NCI-H2107 treated with DMSO at 0.1 percent for 48 hours (cell line): Measurements from ENCODE around the gene GPR21.

Source experiments
- DNase-seq: peaks from one replicate; lab custom pipeline; 2025; ENCODE audit not compliant: unreplicated experiment; lab: John Stamatoyannopoulos, UW

Gene GPR21, protein sequence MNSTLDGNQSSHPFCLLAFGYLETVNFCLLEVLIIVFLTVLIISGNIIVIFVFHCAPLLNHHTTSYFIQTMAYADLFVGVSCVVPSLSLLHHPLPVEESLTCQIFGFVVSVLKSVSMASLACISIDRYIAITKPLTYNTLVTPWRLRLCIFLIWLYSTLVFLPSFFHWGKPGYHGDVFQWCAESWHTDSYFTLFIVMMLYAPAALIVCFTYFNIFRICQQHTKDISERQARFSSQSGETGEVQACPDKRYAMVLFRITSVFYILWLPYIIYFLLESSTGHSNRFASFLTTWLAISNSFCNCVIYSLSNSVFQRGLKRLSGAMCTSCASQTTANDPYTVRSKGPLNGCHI

DNA sequence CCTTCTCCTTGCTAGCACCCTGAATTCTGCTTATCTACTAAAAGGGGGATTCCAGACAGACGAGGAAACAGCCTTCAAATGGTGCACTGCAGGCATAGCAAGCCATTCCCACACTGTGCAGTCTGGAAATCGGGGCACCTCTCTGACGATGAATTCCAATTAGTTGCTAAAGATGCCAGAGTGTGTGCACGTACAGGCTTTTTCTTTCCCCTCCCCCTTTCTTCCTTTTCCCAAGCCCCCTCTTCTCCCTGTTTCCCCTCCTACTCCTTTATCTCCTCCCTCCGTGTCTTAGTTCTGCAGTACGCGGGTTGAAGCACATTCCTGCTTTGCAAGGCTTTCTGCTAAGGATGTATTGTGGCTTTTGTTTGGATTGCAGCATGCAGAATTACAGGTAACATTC lies at the start of gene GPR21:
GPR21 (plus strand) TSS at position 316 of the 400 bp plus-strand sequence. CDS start 900 bp downstream, outside the sequence.
- no peak for DNase-seq

DNA sequence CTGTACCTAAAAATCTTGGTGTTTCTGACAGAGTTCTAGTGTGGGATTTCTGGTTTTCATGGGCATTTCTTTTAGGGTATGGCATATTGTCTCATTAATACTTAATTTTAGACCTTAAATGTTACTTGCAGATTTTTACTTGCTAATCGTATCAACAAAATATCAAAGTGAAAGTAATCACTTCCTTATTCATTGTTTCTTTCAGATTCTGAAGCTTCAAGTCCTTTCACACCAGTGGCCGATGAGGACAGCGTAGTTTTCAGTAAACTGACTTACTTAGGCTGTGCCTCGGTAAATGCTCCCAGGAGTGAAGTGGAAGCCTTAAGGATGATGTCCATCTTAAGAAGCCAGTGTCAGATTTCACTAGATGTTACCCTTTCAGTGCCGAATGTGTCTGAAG lies 47.5 kb upstream of the GPR21 start:
- DNase-seq: no peak

DNA sequence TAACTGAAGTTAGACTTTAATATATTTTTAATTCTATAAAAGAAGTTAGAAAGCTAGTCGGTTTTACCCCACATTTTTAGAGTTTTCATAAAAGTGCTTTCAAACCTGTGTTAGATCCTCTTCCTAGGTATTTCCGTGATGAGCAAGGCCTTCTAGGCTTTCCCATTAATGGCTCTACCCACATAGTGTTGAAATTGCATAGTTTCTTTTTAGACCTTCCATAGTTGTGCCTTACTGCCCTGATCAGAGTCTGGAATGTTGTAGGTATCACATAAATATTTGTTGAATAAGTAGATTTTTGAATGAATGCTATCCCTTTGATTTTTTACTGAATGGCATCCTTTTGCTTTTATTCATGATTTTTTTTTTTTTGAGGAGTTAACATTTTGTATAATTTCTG lies 45.3 kb upstream of the GPR21 start:
- DNase-seq: no peak

DNA sequence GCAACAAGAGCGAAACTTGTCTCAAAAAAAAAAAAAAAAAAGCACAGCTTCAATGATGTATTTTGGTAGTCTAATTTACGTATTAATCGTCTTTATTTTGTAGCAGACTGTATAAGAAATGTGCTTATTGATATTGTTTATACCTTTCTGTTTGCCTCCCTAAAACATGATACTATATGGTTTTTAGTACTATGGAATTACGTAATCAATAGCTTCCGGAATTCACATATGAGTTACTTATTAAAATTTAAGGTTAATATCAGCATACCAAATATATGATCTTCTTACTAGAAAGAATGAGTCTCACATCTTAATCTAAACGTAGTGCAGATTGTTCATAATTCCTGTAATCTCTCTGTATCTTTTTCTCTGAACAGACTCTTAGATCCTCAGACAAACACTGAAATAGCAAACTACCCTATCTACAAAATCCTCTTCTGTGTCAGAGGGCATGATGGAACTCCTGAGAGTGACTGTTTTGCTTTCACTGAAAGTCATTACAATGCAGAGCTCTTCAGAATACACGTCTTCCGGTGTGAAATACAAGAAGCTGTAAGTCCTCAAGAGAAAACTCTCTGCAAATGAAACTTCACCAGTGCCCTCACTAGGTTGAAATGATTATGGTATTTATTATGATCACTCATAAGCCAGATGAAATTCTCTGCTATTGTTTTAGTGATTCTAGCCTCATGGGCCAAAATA lies 44.4 kb upstream of the GPR21 start:
- DNase-seq: no peak

DNA sequence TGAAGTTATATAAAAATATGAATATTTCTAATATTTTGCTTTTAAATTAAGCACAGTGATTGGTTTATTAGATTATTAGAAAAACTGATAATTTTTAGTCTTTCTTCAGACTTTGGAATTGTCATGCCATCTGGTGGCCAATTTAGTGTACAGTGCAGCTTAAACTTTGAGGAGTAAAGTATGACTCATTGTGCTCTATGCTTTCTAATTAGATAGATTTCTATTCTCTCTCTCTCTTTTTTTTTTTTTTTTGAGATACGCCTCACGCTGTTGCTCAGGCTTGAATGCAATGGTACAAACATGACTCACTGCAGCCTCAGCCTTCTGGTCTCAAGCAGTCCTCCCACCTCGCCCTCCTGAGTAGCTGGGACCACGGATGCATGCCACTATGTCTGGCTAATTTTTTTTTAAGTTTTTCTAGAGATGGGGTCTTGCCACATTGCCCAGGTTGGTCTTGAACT lies 42.1 kb upstream of the GPR21 start:
- DNase-seq: no peak

DNA sequence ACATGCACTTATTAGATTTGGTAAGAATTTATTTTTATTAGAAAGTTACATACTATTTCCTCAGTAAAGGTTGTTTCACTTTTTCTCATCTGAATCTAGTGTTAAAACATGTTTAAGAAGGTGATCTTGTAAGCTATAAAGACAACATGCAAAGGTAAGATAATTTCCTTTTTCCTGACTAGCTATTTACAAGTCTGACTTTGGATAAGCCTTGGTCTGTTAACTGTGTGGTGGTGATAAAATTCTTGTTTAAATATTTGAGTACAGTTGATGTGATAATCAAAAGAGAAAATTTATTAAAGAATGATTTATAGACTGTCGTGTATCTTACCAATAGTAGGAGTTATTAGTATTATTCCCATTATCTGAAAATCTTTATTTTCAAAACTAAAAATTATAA lies 36.9 kb upstream of the GPR21 start:
- no peak for DNase-seq

DNA sequence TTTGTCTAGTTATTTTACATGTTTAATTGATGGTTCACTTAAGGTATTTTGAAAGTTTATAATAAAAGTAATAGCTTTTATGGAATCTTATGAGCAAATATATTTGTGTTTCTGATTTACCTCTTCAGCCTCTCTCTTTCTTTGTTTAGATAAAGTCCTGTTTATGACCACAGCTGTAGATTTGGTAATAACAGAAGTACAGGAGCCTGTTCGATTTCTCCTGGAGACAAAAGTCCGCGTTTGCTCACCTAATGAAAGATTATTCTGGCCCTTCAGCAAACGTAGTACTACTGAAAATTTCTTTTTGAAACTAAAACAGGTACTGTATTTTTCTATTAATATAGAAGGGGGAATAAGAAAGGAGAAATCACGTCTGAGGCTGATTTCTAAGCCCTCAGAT lies 35.0 kb upstream of the GPR21 start:
- DNase-seq: no peak

DNA sequence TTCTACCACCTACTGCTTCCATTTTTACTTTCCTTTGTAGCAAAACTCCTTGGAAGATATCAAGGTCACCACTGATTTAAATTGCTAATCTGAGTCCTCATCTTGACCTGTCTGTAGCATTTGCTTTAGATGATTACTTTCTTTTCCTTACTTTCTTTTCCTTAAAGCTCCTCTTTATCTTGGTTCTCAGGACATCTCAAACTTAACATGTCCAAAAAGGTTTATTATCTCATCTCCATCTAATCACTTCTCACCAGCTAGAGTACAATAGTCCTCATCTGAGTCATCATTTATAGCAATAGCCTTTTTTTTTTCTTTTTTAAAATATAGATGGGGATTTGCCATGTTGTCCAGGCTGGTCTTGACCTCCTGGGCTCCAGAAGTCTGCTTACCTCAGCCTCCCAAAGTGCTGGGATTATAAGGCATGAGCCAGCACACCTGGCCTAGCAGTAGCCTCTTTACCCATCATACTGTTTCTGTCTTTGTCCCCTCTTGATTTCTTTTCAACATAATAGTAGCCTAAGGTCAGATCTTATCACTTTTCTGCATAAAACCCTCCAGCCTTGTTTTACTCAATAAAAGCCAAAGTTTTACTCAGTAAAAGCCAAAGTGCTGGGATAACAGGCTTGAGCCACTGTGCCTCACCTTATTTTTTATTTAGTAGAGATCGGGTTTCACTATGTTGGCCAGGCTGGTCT lies 32.9 kb upstream of the GPR21 start:
- DNase-seq: no peak

DNA sequence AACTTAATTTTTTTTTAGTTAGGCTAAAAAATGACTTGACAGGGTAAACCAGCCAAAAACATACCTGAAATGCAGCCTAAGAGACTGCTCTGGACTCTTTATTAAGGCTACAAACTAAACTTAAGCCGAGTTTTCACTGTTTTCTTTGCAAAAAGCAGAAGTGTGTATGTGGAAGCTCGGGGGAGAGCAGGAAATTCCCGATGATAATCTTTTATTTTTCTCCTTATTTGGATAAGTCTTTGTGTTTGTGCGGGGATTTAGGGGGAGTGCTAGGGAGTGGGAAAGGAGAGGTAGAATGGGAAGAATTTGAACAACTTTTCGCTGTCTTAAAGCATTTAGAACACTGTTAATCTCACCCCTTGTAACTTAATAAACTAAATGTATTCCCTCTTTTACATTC lies 30.7 kb upstream of the GPR21 start:
- DNase-seq: no peak

DNA sequence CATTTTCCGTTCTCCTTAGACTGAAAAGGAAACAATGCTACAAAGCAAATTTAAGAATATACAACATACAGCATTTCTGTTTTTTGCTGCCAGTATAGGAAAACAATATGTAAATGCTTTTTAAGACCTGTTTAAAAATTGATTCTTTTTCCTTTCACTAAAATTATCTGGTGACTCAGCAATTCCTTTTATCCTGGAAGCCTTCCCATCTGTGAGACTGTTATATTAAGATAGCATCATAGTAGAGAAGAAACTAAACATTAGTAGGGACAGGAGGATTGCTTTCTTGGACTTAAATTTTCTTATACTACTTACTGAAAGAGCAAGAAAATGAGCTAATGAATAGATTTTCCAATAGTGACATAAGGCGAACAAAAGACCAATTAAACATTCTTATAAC lies 30.0 kb upstream of the GPR21 start:
- DNase-seq: no peak

DNA sequence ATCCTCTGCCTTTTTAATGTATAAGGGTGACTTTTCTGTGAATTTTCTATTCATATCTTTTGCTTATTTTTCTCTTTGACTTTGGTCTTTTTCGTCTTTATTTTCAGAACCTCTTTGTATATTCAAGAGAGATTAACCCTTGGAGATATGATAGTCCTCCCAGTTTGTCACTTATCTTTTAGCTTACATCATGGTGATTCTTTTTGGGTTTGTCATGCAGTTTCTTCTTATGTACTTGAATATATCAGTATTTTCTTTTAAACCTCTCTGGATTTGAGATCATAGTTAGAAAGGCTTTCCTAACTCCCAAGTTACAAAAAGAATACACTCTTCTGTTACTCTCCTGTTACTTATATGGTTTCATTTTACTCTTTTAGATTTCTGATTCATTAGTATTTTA lies 27.5 kb upstream of the GPR21 start:
- no peak for DNase-seq

DNA sequence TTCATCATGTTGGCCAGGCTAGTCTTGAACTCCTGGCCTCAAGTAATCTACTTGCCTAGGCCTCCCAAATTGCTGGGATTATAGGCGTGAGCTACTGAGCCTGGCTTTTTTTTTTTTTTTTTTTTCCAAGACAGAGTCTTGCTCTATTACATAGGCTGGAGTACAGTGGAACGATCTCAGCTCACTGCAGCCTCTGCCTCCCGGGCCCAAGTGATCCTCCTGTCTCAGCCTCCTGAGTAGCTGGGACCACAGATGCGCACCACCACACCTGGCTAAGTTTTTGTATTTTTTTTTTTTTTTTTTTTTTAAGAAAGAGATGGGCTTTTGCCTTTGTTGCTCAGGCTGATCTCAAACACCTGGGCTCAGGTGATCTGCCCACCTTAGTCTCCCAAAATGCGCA lies 26.2 kb upstream of the GPR21 start:
- DNase-seq: no peak

DNA sequence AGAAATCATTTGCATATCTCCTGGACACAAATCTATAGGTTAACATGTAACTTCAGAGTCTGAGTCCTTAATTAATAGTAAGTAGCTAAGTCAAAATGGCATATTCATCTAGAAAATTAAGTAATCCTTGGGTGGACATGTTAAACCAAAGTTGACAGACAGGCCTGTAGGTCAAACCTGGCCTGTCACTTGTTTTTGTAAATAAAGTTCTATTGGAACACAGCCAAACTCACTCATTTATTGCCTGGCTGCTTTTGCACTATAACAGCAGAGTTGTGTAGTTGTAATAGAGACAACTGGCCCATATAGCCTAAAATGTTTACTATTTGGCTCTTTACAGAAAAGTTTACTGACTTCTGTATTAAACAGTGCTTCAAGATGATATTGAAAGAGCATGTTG lies 24.6 kb upstream of the GPR21 start:
- no peak for DNase-seq

DNA sequence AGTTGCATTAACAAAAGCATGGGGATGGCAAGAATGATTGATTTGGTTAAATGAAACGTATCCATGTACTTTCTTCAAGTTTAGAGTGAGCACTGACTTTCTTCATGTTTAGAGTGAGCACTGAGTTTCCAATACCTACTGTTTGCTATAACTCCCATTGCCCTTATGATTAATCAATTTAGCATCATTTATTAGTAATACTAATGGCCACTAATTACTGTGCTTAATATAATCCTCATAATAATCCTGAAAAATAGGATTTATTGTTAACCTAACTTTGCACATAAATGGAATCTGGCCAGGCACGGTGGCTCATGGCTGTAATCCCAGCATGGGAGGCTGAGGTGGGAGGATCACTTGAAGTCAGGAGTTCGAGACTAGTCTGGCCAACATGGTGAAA lies 22.1 kb upstream of the GPR21 start:
- no peak for DNase-seq

DNA sequence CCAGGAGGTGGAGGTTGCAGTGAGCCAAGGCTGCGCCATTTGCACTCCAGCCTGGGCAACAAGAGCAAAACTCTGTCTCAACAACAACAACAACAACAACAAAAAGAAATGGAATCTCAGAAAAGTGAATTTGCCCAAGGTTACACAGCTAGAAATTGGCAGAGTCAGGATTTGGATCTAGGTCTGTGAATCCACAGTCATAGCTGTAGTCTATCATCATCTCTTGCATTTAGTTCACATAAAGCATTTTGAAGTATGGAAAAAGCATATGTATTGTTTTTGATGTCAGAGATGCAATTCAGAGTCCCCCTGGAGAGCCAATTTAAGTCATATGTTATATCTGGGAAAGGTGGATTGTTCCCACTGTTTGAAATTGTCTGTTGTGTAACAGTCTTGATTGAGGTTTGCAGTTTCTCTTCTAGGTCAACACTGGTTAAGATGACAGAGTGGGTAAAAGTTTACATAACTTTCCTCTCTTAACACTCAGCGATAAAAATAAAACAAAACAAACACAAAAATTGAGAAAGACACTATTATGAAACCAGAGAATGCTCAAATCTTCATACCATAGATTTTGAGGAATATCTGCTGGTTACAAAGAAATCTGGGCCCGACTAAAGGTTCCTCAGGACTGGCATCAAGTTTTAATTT lies 21.5 kb upstream of the GPR21 start:
- no peak for DNase-seq

DNA sequence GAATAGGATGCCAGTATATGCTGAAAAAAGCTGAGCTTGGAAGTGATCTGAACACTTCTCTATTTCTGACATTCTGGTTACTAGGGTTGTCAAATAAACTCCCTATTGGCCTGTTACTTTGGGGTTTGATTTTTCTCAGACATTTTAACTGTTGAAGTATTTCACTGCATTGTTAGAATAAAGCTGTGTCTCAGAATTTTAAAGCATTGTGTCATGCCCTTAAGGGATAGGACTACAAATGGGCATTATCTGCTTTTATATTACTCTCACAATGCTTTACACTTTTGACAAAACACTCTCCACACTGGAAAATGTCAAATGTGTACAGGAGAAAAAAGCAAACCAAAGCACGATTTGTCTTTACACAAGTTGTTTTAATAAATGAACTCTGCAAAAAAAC lies 16.8 kb upstream of the GPR21 start:
- no peak for DNase-seq

DNA sequence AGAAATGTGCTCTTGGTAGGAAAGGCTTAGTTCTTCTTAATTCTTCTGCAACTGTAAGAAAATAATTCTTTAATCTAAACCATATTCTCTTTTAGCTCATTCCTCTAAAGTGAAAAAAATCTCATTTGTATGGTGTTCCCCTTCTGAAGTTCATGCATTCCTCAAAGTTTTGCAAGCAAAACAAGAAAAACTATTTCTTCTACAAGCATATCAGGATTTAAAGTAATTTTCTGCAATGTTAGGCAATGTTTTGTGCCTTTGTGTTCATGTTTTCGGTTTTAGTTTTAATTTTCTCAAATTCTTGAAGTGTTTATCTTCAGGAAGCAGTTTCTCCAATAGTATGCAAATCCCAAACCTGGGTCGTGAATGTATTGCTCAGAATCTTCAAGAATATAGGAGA lies 12.7 kb upstream of the GPR21 start:
- no peak for DNase-seq

DNA sequence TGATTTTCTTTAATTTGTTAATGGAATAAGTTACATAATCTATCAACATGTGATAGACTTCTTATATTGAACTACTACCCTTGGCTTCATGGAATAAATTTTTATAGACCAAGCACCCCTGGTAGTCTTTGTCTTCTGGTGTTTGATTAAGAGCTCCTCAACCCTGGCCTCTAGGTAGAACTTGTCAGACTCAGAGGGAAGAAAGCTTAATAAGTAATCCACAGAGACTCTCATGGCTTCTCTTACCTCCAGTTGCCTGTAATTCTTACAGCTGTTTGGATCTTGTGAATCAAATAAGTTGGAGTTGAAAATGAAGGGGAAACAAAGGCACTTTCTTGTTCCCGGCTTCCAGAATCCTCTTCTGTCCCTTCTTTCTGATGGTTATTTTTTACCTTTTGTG lies 7.0 kb upstream of the GPR21 start:
- DNase-seq: no peak

DNA sequence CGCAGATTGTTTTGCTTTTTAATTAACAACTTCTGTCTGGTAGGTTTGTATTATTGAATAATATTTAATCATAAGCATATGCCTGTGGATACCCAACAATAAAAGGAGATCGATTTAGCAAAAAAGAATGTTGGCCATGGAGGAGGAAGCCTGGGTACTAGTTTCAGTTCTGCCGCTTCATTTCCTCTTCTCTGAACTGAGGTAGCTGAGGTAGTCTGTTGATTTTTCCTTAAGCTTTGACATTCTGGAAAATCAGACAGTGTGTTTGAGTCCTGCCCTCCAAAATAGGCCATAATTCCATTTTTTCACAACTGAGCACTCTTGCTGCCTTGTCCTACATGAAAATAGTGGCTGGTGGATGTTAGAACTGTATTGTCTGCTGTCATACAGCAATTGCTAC lies 6.0 kb upstream of the GPR21 start:
- no peak for DNase-seq

DNA sequence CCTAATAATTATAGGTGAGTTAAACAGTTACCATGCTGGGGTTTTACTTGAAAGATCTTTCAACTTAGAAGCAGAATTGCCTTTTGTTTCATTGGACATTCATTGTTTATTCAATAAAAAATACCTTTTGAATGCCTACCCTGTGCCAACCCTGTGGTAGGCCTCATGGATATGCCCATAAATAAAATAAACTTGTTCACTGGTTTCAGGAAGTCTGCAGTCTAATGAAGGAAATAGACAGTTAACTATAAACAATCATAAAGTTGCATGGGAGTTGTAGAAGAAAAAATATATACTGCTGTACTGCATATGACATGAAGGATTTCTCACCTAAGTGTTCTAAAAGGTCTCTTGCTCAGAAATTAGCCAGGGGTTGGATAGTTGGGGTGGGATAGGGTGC lies 5.3 kb upstream of the GPR21 start:
- no peak for DNase-seq

DNA sequence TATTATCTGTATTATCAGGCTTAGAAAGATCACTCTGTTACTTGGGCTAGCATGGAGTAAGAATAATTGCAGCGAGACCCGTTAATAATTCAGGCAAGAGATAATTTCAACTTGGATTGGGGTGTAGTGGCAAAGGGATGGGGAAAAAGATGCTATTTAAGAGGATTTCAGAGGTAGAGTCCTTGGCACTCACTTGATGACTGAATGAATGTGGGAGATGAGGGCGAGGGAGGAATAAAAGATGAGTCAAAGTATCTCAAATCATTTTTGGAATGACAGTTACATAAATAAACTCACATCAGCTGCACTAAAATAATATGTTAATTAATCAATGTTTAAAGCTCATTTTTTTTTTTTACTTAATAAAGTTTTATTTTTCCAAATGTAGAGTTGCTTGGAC lies 4.5 kb upstream of the GPR21 start:
- DNase-seq: no peak

DNA sequence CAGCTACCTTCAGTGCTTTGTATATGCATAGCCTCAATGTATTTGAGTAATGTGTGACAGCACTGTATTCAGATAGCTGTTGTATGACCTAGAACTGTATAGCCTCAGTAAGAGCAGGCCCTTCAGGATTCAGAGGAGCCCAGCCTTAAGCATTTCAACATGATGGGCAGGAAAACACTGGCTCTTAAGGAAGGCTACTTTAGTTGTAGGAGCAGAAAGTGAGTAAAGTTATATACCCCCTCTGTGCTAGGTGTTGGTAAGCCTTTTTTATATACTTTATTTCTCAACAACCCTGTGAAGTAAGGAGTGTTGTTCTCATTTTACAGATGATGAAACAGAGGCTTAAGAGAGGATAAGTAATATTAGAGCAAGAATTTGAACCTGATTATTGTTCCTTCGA lies 1.5 kb upstream of the GPR21 start:
- no peak for DNase-seq
